CD4-positive, alpha-beta T cell treated with Interleukin-21 for 1 hour (primary cell): Measurements from ENCODE around the gene GRM3.

Source experiments
- DNase-seq: peaks from one replicate; pipeline ENCODE4 v3.0.0-alpha.2; 2020

GRM3 gene

GRCh38 chr7:86908948-86909347, 265.2 kb downstream of the GRM3 start:
- no peak for DNase-seq

GRCh38 chr7:86911659-86912058, 267.9 kb downstream of the GRM3 start:
- no peak for DNase-seq

GRCh38 chr7:86913709-86914108, 270.0 kb downstream of the GRM3 start:
- DNase-seq, result no peak
